Left ventricle myocardium superior (tissue), 1 donor: ENCODE measurements around the gene NARS2. TPM values are rescaled to one million over a fixed set of nuclear protein-coding genes. Genes with fewer than 3 reads are reported as not detected.
"Not testable (repeated sequence)": the region's sequence is repeated elsewhere in the genome, so short reads cannot be mapped to it uniquely, and the experiment has no call there.

ENCODE experiments used
- ATAC-seq: fragments of 200-7000 bp; cut with Tn5 transposase; one replicate; pipeline ENCODE4 v1.9.1; 2020; ENCODE audit warnings: mild to moderate bottlenecking, moderate library complexity
- DNase-seq: peaks from one replicate; pipeline ENCODE4 v3.0.0-alpha.2; 2020
- intact Hi-C: fragments of 100-400 bp; cut with micrococcal nuclease; formaldehyde crosslinking; loops from one replicate; pipeline ENCODE4 v1.11.0; 2022
- total RNA-seq: library from RNA; stranded (reverse); fragmentation: NEBNext Ultra II Directional; extraction: Animal tissue kit (Norgen Biotek cat#: 25700); gene quantifications from one replicate; pipeline ENCODE4 v1.2.1, GENCODE V29; 2021
- donor health status: DM: no; HTN: yes; CAD: no; lungs with severe emphysema.

Gene NARS2
- total RNA-seq, 1 donor from 2014 or later = 16.2 TPM

- ATAC-seq = no peak
- no peak for DNase-seq
- intact Hi-C loops = no loop called here
Observed at GRCh38 chr11:78583889-78584288, 9.2 kb upstream of the NARS2 start.

DNA sequence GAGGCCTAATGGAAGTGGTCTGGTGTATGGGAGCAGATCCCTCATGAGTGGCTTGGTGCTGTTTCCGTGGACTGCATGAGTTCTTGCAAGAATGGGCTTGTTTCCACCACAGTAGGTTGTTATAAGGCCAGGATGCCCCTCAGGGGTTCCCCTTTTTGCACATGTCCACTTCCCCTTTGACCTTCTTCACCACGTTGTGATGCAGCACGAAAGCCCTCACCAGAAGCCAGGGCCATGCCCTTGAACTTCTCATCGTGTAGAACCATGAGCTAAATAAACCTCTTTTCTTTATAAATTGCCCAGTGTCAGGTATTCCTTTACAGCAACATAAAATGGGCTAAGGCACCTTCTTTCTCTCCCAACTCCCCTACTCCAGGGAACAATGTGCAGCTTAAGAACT, 2.8 kb upstream of the NARS2 start:
- no peak for DNase-seq
- no peak for ATAC-seq
- intact Hi-C loops = no loop called here

DNA sequence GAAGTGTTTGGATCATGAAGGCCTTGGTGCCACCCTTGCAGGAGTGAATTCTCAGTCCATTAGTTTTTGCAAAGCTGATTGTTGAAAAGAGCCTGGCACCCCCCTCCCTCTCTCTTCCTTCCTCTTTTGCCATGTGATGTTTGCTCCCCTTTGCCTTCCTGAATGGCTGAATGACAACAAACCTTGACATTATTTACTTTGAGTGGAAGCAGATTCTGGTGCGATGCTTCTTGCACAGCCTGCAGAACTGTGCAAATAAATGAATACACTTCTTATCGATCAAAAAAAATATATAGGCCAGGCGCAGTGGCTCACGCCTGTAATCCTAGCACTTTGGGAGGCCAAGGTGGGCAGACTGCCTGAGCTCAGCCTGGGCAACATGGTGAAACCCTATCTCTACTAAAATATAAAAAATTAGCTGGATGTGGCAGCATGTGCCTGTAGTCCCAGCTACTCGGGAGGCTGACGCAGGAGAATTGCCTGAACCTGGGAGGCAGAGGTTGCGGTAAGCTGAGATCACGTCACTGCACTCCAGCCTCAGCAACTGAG, 2.0 kb upstream of the NARS2 start:
- DNase-seq (no peak), ATAC-seq (no peak)
- intact Hi-C loops = no loop called here

DNA sequence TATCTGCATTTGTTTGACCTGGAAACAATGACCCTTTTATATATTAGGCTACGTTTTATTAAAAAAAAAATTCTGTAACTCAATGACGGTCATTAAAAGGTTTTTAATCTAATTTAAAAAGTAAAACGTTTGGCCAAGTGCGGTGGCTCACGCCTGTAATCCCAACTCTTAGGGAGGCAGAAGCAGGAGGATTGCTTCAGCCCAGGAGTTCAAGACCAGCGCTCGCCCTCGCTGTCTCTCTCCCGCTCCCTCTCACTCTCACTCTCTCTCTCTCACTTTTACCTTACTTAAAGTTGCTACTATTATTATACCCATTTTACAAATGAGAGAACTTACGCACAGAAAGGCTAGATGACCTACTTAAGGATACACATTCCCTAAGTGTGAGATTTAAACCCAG, 814 bp upstream of the NARS2 start:
- intact Hi-C loops = no loop called here
- DNase-seq (no peak), ATAC-seq (no peak)

DNA sequence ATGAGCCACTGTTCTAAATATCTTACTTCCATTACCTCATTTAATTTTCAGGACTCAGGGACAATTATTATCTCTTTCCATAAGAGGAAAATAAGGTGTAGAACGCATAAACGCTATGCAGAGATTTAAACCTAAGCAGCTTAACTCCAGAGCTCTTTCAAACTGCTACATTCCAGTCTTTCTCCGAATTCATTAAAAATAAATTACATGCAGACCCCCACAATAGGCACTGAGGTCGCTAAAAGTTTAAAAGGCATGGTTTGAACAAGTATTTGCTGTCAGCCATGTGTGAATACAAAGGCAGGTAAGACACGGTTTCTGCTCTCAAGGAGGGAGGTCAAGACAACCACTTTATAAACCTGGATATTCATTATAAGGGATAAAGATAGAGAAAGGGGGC, 983 bp downstream of the NARS2 start:
- intact Hi-C loops = no loop called here
- no peak for ATAC-seq

GRCh38 chr11:78573271-78573670, 1.4 kb downstream of the NARS2 start:
- intact Hi-C loops = no loop called here
- no peak for ATAC-seq
- no peak for DNase-seq

More for the DNA sequence above, 983 bp downstream of the NARS2 start:
- no peak for DNase-seq

- DNase-seq = no peak
- intact Hi-C loops = no loop called here
- no peak for ATAC-seq
Observed at GRCh38 chr11:78572394-78572793, 2.3 kb downstream of the NARS2 start.

GRCh38 chr11:78570031-78570430, 4.6 kb downstream of the NARS2 start:
- DNase-seq (no peak), ATAC-seq (no peak)
- intact Hi-C loops = no loop called here

DNA sequence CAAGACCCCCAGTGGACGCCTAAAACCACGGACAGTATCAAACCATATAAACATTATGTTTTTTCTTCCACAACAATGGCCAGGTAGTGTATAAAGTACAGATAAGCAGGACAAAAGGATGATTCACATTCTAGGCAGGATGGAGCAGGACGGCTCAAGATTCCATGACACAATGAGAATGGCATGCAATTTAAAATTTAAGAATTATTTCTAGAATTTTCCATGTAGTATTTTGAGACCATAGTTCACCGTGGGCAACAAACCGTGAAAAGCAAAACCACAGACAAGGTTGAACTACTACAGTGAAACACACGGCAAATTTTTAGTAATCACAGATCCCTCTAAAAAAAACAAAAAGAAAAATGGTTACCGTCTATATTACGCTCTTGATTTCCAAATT, 7.5 kb downstream of the NARS2 start:
- DNase-seq = no peak
- ATAC-seq = no peak
- intact Hi-C loops = loop anchor here (10.0 kb wide), 1 partner anchor 152 kb away; the partner anchor contains the start of gene GAB2

- ATAC-seq = peak; percentile 51
- intact Hi-C loops = loop anchor here (5.0 to 10.0 kb wide), 2 partner anchors 150 to 337 kb away; partner anchors contain the start of gene GAB2
- DNase-seq = no peak
Observed at GRCh38 chr11:78564490-78565467, 9.9 kb downstream of the NARS2 start.

DNA sequence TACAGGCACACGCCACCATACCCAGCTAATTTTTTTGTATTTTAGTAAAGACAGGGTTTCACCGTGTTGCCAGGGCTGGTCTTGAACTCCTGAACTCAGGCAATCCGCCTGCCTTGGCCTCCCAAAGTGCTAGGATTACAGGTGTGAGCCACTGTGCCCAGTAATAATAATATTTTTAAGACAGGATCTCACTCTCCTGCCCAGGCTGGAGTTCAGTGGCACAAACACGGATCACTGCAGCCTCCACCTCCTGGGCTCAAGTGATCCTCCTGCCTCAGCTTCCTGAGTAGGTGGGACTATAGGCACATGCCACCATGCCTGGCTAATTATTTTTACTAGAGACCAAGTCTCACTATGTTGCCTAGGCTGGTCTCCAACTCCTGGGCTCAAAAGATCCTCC, 10.6 kb downstream of the NARS2 start:
- intact Hi-C loops = loop anchor here (5.0 to 10.0 kb wide), 2 partner anchors 149 to 337 kb away; partner anchors contain the start of gene GAB2
- not testable (repeated sequence) for DNase-seq, ATAC-seq

- ATAC-seq, DNase-seq: not testable (repeated sequence)
- intact Hi-C loops = loop anchor here (5.0 to 10.0 kb wide), 2 partner anchors 148 to 336 kb away; partner anchors contain the start of gene GAB2
Observed at GRCh38 chr11:78563090-78563489, 11.6 kb downstream of the NARS2 start.

- no peak for ATAC-seq
- DNase-seq = no peak
- intact Hi-C loops = loop anchor here (5.0 to 10.0 kb wide), 2 partner anchors 148 to 335 kb away; partner anchors contain the start of gene GAB2
Observed at GRCh38 chr11:78562398-78562797, 12.3 kb downstream of the NARS2 start.

GRCh38 chr11:78560826-78561484, 13.7 kb downstream of the NARS2 start:
- intact Hi-C loops = loop anchor here (5.0 to 10.0 kb wide), 2 partner anchors 146 to 334 kb away; partner anchors contain the start of gene GAB2
- DNase-seq (no peak), ATAC-seq (peak; percentile 64)

GRCh38 chr11:78560153-78560552, 14.5 kb downstream of the NARS2 start:
- DNase-seq (no peak), ATAC-seq (no peak)
- intact Hi-C loops = loop anchor here (5.0 to 10.0 kb wide), 2 partner anchors 145 to 333 kb away; partner anchors contain the start of gene GAB2

- intact Hi-C loops = no loop called here
- DNase-seq (no peak), ATAC-seq (no peak)
Observed at GRCh38 chr11:78557236-78557635, 17.4 kb downstream of the NARS2 start.

DNA sequence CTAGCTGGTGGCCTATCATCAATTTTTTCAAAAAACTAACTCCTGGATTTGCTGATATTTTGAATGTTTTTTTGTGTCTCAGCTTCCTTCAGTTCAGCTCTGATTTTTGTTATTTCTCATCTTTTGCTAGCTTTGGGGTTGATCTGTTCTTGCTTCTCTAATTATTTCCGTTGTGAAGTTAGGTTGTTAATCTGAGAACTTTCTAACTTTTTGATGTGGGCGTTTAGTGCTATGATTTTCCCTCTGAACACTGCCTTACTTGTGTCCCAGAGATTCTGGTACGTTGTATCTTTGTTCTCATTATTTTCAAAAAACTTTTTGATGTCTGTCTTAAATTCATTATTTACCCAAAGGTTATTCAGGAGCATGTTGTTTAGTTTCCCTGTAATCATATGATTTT, 19.1 kb downstream of the NARS2 start:
- ATAC-seq = no peak
- no peak for DNase-seq
- intact Hi-C loops = no loop called here

GRCh38 chr11:78552881-78553280, 21.8 kb downstream of the NARS2 start:
- ATAC-seq = no peak
- intact Hi-C loops = no loop called here
- DNase-seq = no peak

GRCh38 chr11:78552139-78552538, 22.5 kb downstream of the NARS2 start:
- DNase-seq, intact Hi-C loops, ATAC-seq: not testable (repeated sequence)
